LHCN-M2 (cell line): Measurements from ENCODE around the gene GAS2L1. TPM values are rescaled to one million over a fixed set of nuclear protein-coding genes. Genes with fewer than 3 reads are reported as not detected.

Source experiments
- DNase-seq: peaks from one replicate; pipeline ENCODE4 v3.0.0-alpha.2; 2012; ENCODE audit warnings: low read depth
- total RNA-seq: library from RNA; depleted of rRNA; stranded (reverse); fragments of >200 nt; gene quantifications from 2 replicates; pipeline ENCODE4 v1.2.3, GENCODE V29; 2014

The GAS2L1 gene
- total RNA-seq, 1 experiment from 2014 or later: 33.3 TPM

- no peak for DNase-seq
Observed at GRCh38 chr22:29327089-29327764, 20.8 kb downstream of the GAS2L1 start.

GRCh38 chr22:29328055-29328454 lies 21.6 kb downstream of the GAS2L1 start:
- no peak for DNase-seq

GRCh38 chr22:29328566-29329500 lies 22.4 kb downstream of the GAS2L1 start:
- DNase-seq: peak; percentile 75

- no peak for DNase-seq
Observed at GRCh38 chr22:29329581-29329980, 23.1 kb downstream of the GAS2L1 start.

GRCh38 chr22:29330291-29330690 lies 23.8 kb downstream of the GAS2L1 start:
- no peak for DNase-seq

GRCh38 chr22:29330753-29331152 lies 24.3 kb downstream of the GAS2L1 start:
- DNase-seq: no peak

- DNase-seq: no peak
Observed at GRCh38 chr22:29331213-29331612, 24.8 kb downstream of the GAS2L1 start.

- no peak for DNase-seq
Observed at GRCh38 chr22:29331658-29332300, 25.3 kb downstream of the GAS2L1 start.

GRCh38 chr22:29332886-29333496 lies 26.5 kb downstream of the GAS2L1 start:
- no peak for DNase-seq

- no peak for DNase-seq
Observed at GRCh38 chr22:29334148-29334547, 27.7 kb downstream of the GAS2L1 start.

GRCh38 chr22:29334696-29335344 lies 28.4 kb downstream of the GAS2L1 start:
- DNase-seq: no peak

- DNase-seq: no peak
Observed at GRCh38 chr22:29335656-29336055, 29.2 kb downstream of the GAS2L1 start.

- no peak for DNase-seq
Observed at GRCh38 chr22:29336751-29337490, 30.5 kb downstream of the GAS2L1 start.

GRCh38 chr22:29337631-29338284 lies 31.3 kb downstream of the GAS2L1 start:
- DNase-seq: no peak

GRCh38 chr22:29338398-29338797 lies 31.9 kb downstream of the GAS2L1 start:
- no peak for DNase-seq

- no peak for DNase-seq
Observed at GRCh38 chr22:29339381-29340235, 33.2 kb downstream of the GAS2L1 start.

GRCh38 chr22:29340566-29340965 lies 34.1 kb downstream of the GAS2L1 start:
- no peak for DNase-seq

GRCh38 chr22:29341056-29341848 lies 34.8 kb downstream of the GAS2L1 start:
- no peak for DNase-seq

- DNase-seq: no peak
Observed at GRCh38 chr22:29341849-29342127, 35.3 kb downstream of the GAS2L1 start.
